Small intestine (tissue), 7 donors: ENCODE data around the gene UNKL. TPM values are rescaled to one million over a fixed set of nuclear protein-coding genes. Genes with fewer than 3 reads are reported as not detected.

ENCODE experiments used
- DNase-seq, 2 donors: peaks; one replicate each; pipeline versions ENCODE4 v3.0.0 to v3.0.0-alpha.2; 2013
- FAIRE-seq: peaks from 2 replicates; lab custom pipeline; 2012; peaks lifted over from hg19 to GRCh38; lab: Jason Lieb, UNC
- H3K27ac ChIP-seq, 3 donors: one replicate each; pipeline ENCODE4 v1.5.1; 2013; ENCODE audit warnings: low read length in 2 of 3, mild to moderate bottlenecking in 2 of 3, control low read depth in 1 of 3, inconsistent platforms in 1 of 3, low read depth in 1 of 3, moderate library complexity in 1 of 3
- H3K27me3 ChIP-seq, 3 donors: one replicate each; pipeline ENCODE4 v1.6.1; 2013; ENCODE audit warnings: low read length in 3 of 3, inconsistent platforms in 1 of 3; ENCODE audit not compliant: control insufficient read depth in 3 of 3, insufficient read depth in 3 of 3
- H3K36me3 ChIP-seq, 3 donors: one replicate each; pipeline ENCODE4 v1.6.1; 2013; ENCODE audit warnings: low read length in 3 of 3, inconsistent platforms in 1 of 3, low read depth in 1 of 3, mild to moderate bottlenecking in 1 of 3, moderate library complexity in 1 of 3; ENCODE audit not compliant: control insufficient read depth in 3 of 3, insufficient read depth in 2 of 3
- H3K4me1 ChIP-seq, 3 donors: one replicate each; pipeline ENCODE4 v1.6.1; 2013; ENCODE audit warnings: low read length in 2 of 3, inconsistent platforms in 1 of 3, low read depth in 1 of 3, mild to moderate bottlenecking in 1 of 3, moderate library complexity in 1 of 3; ENCODE audit not compliant: control insufficient read depth in 3 of 3, insufficient read depth in 2 of 3
- H3K4me3 ChIP-seq, 3 donors: one replicate each; pipeline ENCODE4 v1.5.1; 2013; ENCODE audit warnings: low read length in 3 of 3, control low read depth in 1 of 3, inconsistent platforms in 1 of 3, low read depth in 1 of 3, mild to moderate bottlenecking in 1 of 3, moderate library complexity in 1 of 3
- H3K9me3 ChIP-seq, 2 donors: one replicate each; pipeline ENCODE4 v1.6.1; 2013; ENCODE audit warnings: low read depth in 1 of 2, low read length in 1 of 2; ENCODE audit not compliant: control insufficient read depth in 2 of 2, insufficient read depth in 1 of 2
- WGBS, 3 donors: extraction: QIAGEN DNeasy Blood & Tissue Kit; methylation state at CpG; one replicate each; pipeline ENCODE4 v1.1.7; 2013; 5-methylcytosine and 5-hydroxymethylcytosine counted together
- polyA plus RNA-seq, 4 donors: library from polyadenylated mRNA; stranded (reverse) in 3 of 4; unstranded in 1 of 4; fragments of 200-250 nt in 3 of 4; fragments of 120-200 nt in 1 of 4; gene quantifications; one replicate each; pipeline versions ENCODE4 v1.2.1 to v1.2.3, GENCODE V29; 2013
- donor health status: healthy with polysubstance abuse.
- donor health status: control.
- donor health status: control.
- donor health status: Bipolar disorder and iron deficiency.
- donor health status: healthy.

Gene UNKL
- polyA plus RNA-seq, 4 donors = 1.9 to 21.1 (median 4.6) TPM

- H3K4me1 ChIP-seq = peaks cover 0 to 8% (median 0%) of the 10 kb centered on the region in 3 donors
- FAIRE-seq = no peak
- no peaks in the 10 kb centered on the region for H3K9me3 ChIP-seq
- peaks cover 0 to 60% (median 0%) of the 10 kb centered on the region in 3 donors for H3K36me3 ChIP-seq
- no peak overlapping the region for H3K27ac ChIP-seq
- no peak for DNase-seq
- no peaks in the 10 kb centered on the region for H3K27me3 ChIP-seq
- H3K4me3 ChIP-seq = no peak overlapping the region
- WGBS, 3 donors = 88 to 91% (median 91%) methylated on average over 22 to 24 of the region's 24 CpGs
Observed at GRCh38 chr16:1375298-1375640, 39.2 kb downstream of the UNKL start.

GRCh38 chr16:1374418-1375297, 39.8 kb downstream of the UNKL start:
- Histone ChIP-seq H3K4me3 (no peak overlapping the region), H3K9me3 (no peaks in the 10 kb centered on the region), H3K36me3 (peaks cover 0 to 64% (median 3%) of the 10 kb centered on the region in 3 donors), H3K4me1 (peaks cover 0 to 8% (median 0%) of the 10 kb centered on the region in 3 donors), H3K27ac (no peak overlapping the region), H3K27me3 (no peaks in the 10 kb centered on the region)
- WGBS, 3 donors = 93 to 94% (median 94%) methylated on average over 43 to 46 of the region's 46 CpGs
- FAIRE-seq (no peak), DNase-seq (no peak)

GRCh38 chr16:1372292-1372950, 42.1 kb downstream of the UNKL start:
- FAIRE-seq (no peak), DNase-seq (no peak)
- Histone ChIP-seq H3K9me3 (no peaks in the 10 kb centered on the region), H3K27ac (no peak overlapping the region), H3K4me3 (no peak overlapping the region), H3K27me3 (no peaks in the 10 kb centered on the region), H3K4me1 (no peaks in the 10 kb centered on the region), H3K36me3 (peaks cover 2 to 63% (median 3%) of the 10 kb centered on the region in 3 donors)
- WGBS, 3 donors = 86 to 95% (median 86%) methylated on average over 13 to 18 of the region's 21 CpGs

- 83 to 90% (median 87%) methylated on average over 30 to 33 of the region's 33 CpGs for WGBS, 3 donors
- FAIRE-seq (no peak), DNase-seq (no peak)
- H3K27me3 ChIP-seq = no peaks in the 10 kb centered on the region
- no peak overlapping the region for H3K4me3 ChIP-seq
- H3K27ac ChIP-seq = no peak overlapping the region
- H3K9me3 ChIP-seq = no peaks in the 10 kb centered on the region
- peaks cover 2 to 65% (median 6%) of the 10 kb centered on the region in 3 donors for H3K36me3 ChIP-seq
- H3K4me1 ChIP-seq = no peaks in the 10 kb centered on the region
Observed at GRCh38 chr16:1371054-1371978, 43.2 kb downstream of the UNKL start.

- H3K36me3 ChIP-seq = peaks cover 12 to 74% (median 15%) of the 10 kb centered on the region in 3 donors
- no peaks in the 10 kb centered on the region for H3K4me1 ChIP-seq
- no peak overlapping the region for H3K27ac ChIP-seq
- no peak for DNase-seq
- no peak for FAIRE-seq
- H3K9me3 ChIP-seq = no peaks in the 10 kb centered on the region
- H3K4me3 ChIP-seq = no peak overlapping the region
- no peaks in the 10 kb centered on the region for H3K27me3 ChIP-seq
- 78 to 87% (median 87%) methylated on average over 22 to 27 of the region's 27 CpGs for WGBS, 3 donors
Observed at GRCh38 chr16:1367486-1368174, 46.9 kb downstream of the UNKL start.

GRCh38 chr16:1366712-1367299, 47.7 kb downstream of the UNKL start:
- Histone ChIP-seq H3K9me3 (no peaks in the 10 kb centered on the region), H3K27me3 (no peaks in the 10 kb centered on the region), H3K36me3 (peaks cover 12 to 78% (median 19%) of the 10 kb centered on the region in 3 donors), H3K4me1 (no peaks in the 10 kb centered on the region), H3K27ac (no peak overlapping the region), H3K4me3 (no peak overlapping the region)
- FAIRE-seq = no peak
- DNase-seq = no peak
- WGBS, 3 donors = 88% methylated on average over 13 to 24 of the region's 24 CpGs

GRCh38 chr16:1366060-1366711, 48.3 kb downstream of the UNKL start:
- DNase-seq (no peak), FAIRE-seq (no peak)
- 91 to 93% (median 91%) methylated on average over 23 to 29 of the region's 29 CpGs for WGBS, 3 donors
- Histone ChIP-seq H3K27ac (no peak overlapping the region), H3K4me3 (no peak overlapping the region), H3K27me3 (no peaks in the 10 kb centered on the region), H3K9me3 (no peaks in the 10 kb centered on the region), H3K36me3 (peaks cover 12 to 78% (median 19%) of the 10 kb centered on the region in 3 donors), H3K4me1 (no peaks in the 10 kb centered on the region)
